Stimulated activated effector memory CD8-positive, alpha-beta T cell treated with anti-CD3 and anti-CD28 coated beads, Interleukin-12 subunit alpha, Interleukin-12 subunit beta, amount 100 ng/mL, for 72 hours (primary cell): ENCODE results near the gene LAMB2.

Experiments
- ATAC-seq: fragments of 150-1000 bp; cut with Tn5 transposase; 2 replicates; pipeline ENCODE4 v1.10.0; 2021
- DNase-seq, 2 donors: peaks; one replicate each; pipeline ENCODE4 v3.0.0; 2021 to 2022; ENCODE audit warnings: low spot score in 2 of 2
- H3K27ac Mint-ChIP-seq: one replicate; pipeline ENCODE4 v1.8.0; 2022; ENCODE audit warnings: mild to moderate bottlenecking, mixed read lengths
- H3K36me3 Mint-ChIP-seq: one replicate; pipeline ENCODE4 v1.8.0; 2022; ENCODE audit warnings: mild to moderate bottlenecking, mixed read lengths
- H3K4me1 Mint-ChIP-seq: one replicate; pipeline ENCODE4 v1.8.0; 2022; ENCODE audit warnings: mixed read lengths
- H3K4me3 Mint-ChIP-seq: one replicate; pipeline ENCODE4 v1.8.0; 2022; ENCODE audit warnings: mild to moderate bottlenecking, mixed read lengths
- H3K9me3 Mint-ChIP-seq: one replicate; pipeline ENCODE4 v1.8.0; 2022; ENCODE audit warnings: mixed read lengths

Gene LAMB2

GRCh38 chr3:49132437-49133225 is at the start of gene LAMB2:
Gene LAMB2, minus strand, starts transcription at chr3:49133050. Its CDS starts 183 bp downstream, at chr3:49132867.
- no peak for ATAC-seq
- H3K36me3 Mint-ChIP-seq = no peaks in the 10 kb centered on the region
- no peak for DNase-seq
- H3K4me3 Mint-ChIP-seq = no peak within 1 kb of the TSS
- H3K9me3 Mint-ChIP-seq = no peaks in the 10 kb centered on the region
- H3K27ac Mint-ChIP-seq = no peak within 1 kb of the TSS
- H3K4me1 Mint-ChIP-seq = peaks cover 6% of the 10 kb centered on the region

GRCh38 chr3:49181351-49181750 is 48.5 kb upstream of the LAMB2 start:
- no peak for ATAC-seq

GRCh38 chr3:49180116-49180515 is 47.3 kb upstream of the LAMB2 start:
- ATAC-seq = no peak
- H3K9me3 Mint-ChIP-seq = no peaks in the 10 kb centered on the region
- no peaks in the 10 kb centered on the region for H3K4me1 Mint-ChIP-seq
- H3K27ac Mint-ChIP-seq = no peak overlapping the region
- no peak for DNase-seq
- H3K4me3 Mint-ChIP-seq = no peak overlapping the region
- no peaks in the 10 kb centered on the region for H3K36me3 Mint-ChIP-seq

More at GRCh38 chr3:49181351-49181750, 48.5 kb upstream of the LAMB2 start:
- H3K4me1 Mint-ChIP-seq = no peaks in the 10 kb centered on the region
- H3K9me3 Mint-ChIP-seq = no peaks in the 10 kb centered on the region
- no peak overlapping the region for H3K27ac Mint-ChIP-seq
- no peak overlapping the region for H3K4me3 Mint-ChIP-seq
- H3K36me3 Mint-ChIP-seq = no peaks in the 10 kb centered on the region
- DNase-seq = no peak

GRCh38 chr3:49177073-49177472 is 44.2 kb upstream of the LAMB2 start:
- H3K4me3 Mint-ChIP-seq = no peak overlapping the region
- peaks cover 2% of the 10 kb centered on the region for H3K4me1 Mint-ChIP-seq
- no peaks in the 10 kb centered on the region for H3K9me3 Mint-ChIP-seq
- DNase-seq (no peak), ATAC-seq (no peak)
- no peaks in the 10 kb centered on the region for H3K36me3 Mint-ChIP-seq
- H3K27ac Mint-ChIP-seq = no peak overlapping the region

GRCh38 chr3:49175530-49175929 is 42.7 kb upstream of the LAMB2 start:
- H3K9me3 Mint-ChIP-seq = no peaks in the 10 kb centered on the region
- no peaks in the 10 kb centered on the region for H3K36me3 Mint-ChIP-seq
- no peak for ATAC-seq
- no peak overlapping the region for H3K4me3 Mint-ChIP-seq
- H3K4me1 Mint-ChIP-seq = peaks cover 13% of the 10 kb centered on the region
- DNase-seq = no peak
- H3K27ac Mint-ChIP-seq = no peak overlapping the region

GRCh38 chr3:49174397-49174985 is 41.6 kb upstream of the LAMB2 start:
- H3K27ac Mint-ChIP-seq = no peak overlapping the region
- H3K9me3 Mint-ChIP-seq = no peaks in the 10 kb centered on the region
- ATAC-seq (no peak), DNase-seq (no peak)
- no peaks in the 10 kb centered on the region for H3K36me3 Mint-ChIP-seq
- no peak overlapping the region for H3K4me3 Mint-ChIP-seq
- H3K4me1 Mint-ChIP-seq = peaks cover 15% of the 10 kb centered on the region

- peaks cover 15% of the 10 kb centered on the region for H3K4me1 Mint-ChIP-seq
- H3K36me3 Mint-ChIP-seq = no peaks in the 10 kb centered on the region
- ATAC-seq (no peak), DNase-seq (no peak)
- H3K4me3 Mint-ChIP-seq = no peak overlapping the region
- H3K27ac Mint-ChIP-seq = peak overlapping the region; percentile 34
- no peaks in the 10 kb centered on the region for H3K9me3 Mint-ChIP-seq
These were observed 40.9 kb upstream of the LAMB2 start for GRCh38 chr3:49173792-49174170.

- H3K27ac Mint-ChIP-seq = peak overlapping the region; percentile 34
- H3K9me3 Mint-ChIP-seq = no peaks in the 10 kb centered on the region
- H3K36me3 Mint-ChIP-seq = no peaks in the 10 kb centered on the region
- DNase-seq = no peak
- no peak overlapping the region for H3K4me3 Mint-ChIP-seq
- H3K4me1 Mint-ChIP-seq = peaks cover 15% of the 10 kb centered on the region
- ATAC-seq = no peak
These were observed 40.4 kb upstream of the LAMB2 start for GRCh38 chr3:49173116-49173791.

- no peaks in the 10 kb centered on the region for H3K9me3 Mint-ChIP-seq
- DNase-seq (no peak), ATAC-seq (no peak)
- H3K4me3 Mint-ChIP-seq = peak overlapping the region; percentile 74
- H3K4me1 Mint-ChIP-seq = peaks cover 15% of the 10 kb centered on the region
- H3K27ac Mint-ChIP-seq = peak overlapping the region; percentile 89
- no peaks in the 10 kb centered on the region for H3K36me3 Mint-ChIP-seq
These were observed 39.7 kb upstream of the LAMB2 start for GRCh38 chr3:49172551-49173041.

GRCh38 chr3:49171775-49172500 is 39.1 kb upstream of the LAMB2 start:
- ATAC-seq (no peak), DNase-seq (no peak)
- H3K9me3 Mint-ChIP-seq = no peaks in the 10 kb centered on the region
- peak overlapping the region; percentile 74 for H3K4me3 Mint-ChIP-seq
- no peaks in the 10 kb centered on the region for H3K36me3 Mint-ChIP-seq
- H3K27ac Mint-ChIP-seq = peak overlapping the region; percentile 89
- peaks cover 15% of the 10 kb centered on the region for H3K4me1 Mint-ChIP-seq

- peak within 1 kb of the TSS; percentile 74 for H3K4me3 Mint-ChIP-seq
- H3K9me3 Mint-ChIP-seq = no peaks in the 10 kb centered on the region
- H3K36me3 Mint-ChIP-seq = no peaks in the 10 kb centered on the region
- ATAC-seq (peak; percentile 87), DNase-seq (peak; percentile 89 to 93)
- H3K4me1 Mint-ChIP-seq = peaks cover 15% of the 10 kb centered on the region
- peak within 1 kb of the TSS; percentile 89 for H3K27ac Mint-ChIP-seq
These were observed 38.4 kb upstream of the LAMB2 start, which contains the start of gene KLHDC8B for GRCh38 chr3:49171119-49171774. Gene KLHDC8B, plus strand, starts transcription at chr3:49171598. Its CDS starts 1,172 bp downstream, at chr3:49172770.

- peaks cover 15% of the 10 kb centered on the region for H3K4me1 Mint-ChIP-seq
- no peaks in the 10 kb centered on the region for H3K36me3 Mint-ChIP-seq
- no peaks in the 10 kb centered on the region for H3K9me3 Mint-ChIP-seq
- peak overlapping the region; percentile 74 for H3K4me3 Mint-ChIP-seq
- H3K27ac Mint-ChIP-seq = peak overlapping the region; percentile 89
- no peak for DNase-seq
- ATAC-seq = no peak
These were observed 37.9 kb upstream of the LAMB2 start for GRCh38 chr3:49170744-49171118.

GRCh38 chr3:49166752-49167556 is 34.1 kb upstream of the LAMB2 start:
- peak overlapping the region; percentile 95 for H3K27ac Mint-ChIP-seq
- ATAC-seq = no peak
- DNase-seq = no peak
- peak overlapping the region; percentile 92 for H3K4me3 Mint-ChIP-seq
- no peaks in the 10 kb centered on the region for H3K9me3 Mint-ChIP-seq
- peaks cover 46% of the 10 kb centered on the region for H3K4me1 Mint-ChIP-seq
- peaks cover 22% of the 10 kb centered on the region for H3K36me3 Mint-ChIP-seq
